DMS 273 (cell line): ENCODE measurements around the gene MVP.
"Not testable (repeated sequence)": the region's sequence is repeated elsewhere in the genome, so short reads cannot be mapped to it uniquely, and the experiment has no call there.

ENCODE experiments used
- DNase-seq: peaks from one replicate; lab custom pipeline; 2025; ENCODE audit not compliant: unreplicated experiment; lab: John Stamatoyannopoulos, UW

Gene MVP

GRCh38 chr16:29815032-29815721 lies 5.1 kb upstream of the MVP start:
- peak; percentile 85 for DNase-seq

- DNase-seq: peak; percentile 99
Observed at GRCh38 chr16:29815793-29816693, 4.2 kb upstream of the MVP start, which contains the start of gene PAGR1. Gene PAGR1, plus strand, starts transcription at chr16:29816152. Its CDS starts 374 bp downstream, at chr16:29816526.

- DNase-seq: peak; percentile 88
Observed at GRCh38 chr16:29816694-29817441, 3.4 kb upstream of the MVP start.

GRCh38 chr16:29818082-29818481 lies 2.2 kb upstream of the MVP start:
- DNase-seq: no peak

GRCh38 chr16:29819506-29819905 lies 756 bp upstream of the MVP start:
- peak; percentile 55 for DNase-seq

GRCh38 chr16:29820730-29821642 lies 724 bp downstream of the MVP start:
- DNase-seq: peak; percentile 71

- no peak for DNase-seq
Observed at GRCh38 chr16:29821643-29822115, 1.4 kb downstream of the MVP start.

- DNase-seq: no peak
Observed at GRCh38 chr16:29824589-29825144, 4.4 kb downstream of the MVP start.

- peak; percentile 99 for DNase-seq
Observed at GRCh38 chr16:29825145-29826044, 5.1 kb downstream of the MVP start.

- no peak for DNase-seq
Observed at GRCh38 chr16:29826342-29826695, 6.1 kb downstream of the MVP start.

- no peak for DNase-seq
Observed at GRCh38 chr16:29830774-29831173, 10.5 kb downstream of the MVP start.

- DNase-seq: no peak
Observed at GRCh38 chr16:29831490-29831889, 11.2 kb downstream of the MVP start.

- DNase-seq: not testable (repeated sequence)
Observed at GRCh38 chr16:29833219-29833618, 13.0 kb downstream of the MVP start.

GRCh38 chr16:29834079-29834478 lies 13.8 kb downstream of the MVP start:
- DNase-seq: no peak

- no peak for DNase-seq
Observed at GRCh38 chr16:29835926-29836325, 15.7 kb downstream of the MVP start.

- no peak for DNase-seq
Observed at GRCh38 chr16:29836623-29837022, 16.4 kb downstream of the MVP start.

- no peak for DNase-seq
Observed at GRCh38 chr16:29837841-29838240, 17.6 kb downstream of the MVP start.

GRCh38 chr16:29839822-29840221 lies 19.6 kb downstream of the MVP start:
- no peak for DNase-seq

- no peak for DNase-seq
Observed at GRCh38 chr16:29840240-29840639, 20.0 kb downstream of the MVP start.
